ENCODE measurements around the gene PPP1R13L.

DNA sequence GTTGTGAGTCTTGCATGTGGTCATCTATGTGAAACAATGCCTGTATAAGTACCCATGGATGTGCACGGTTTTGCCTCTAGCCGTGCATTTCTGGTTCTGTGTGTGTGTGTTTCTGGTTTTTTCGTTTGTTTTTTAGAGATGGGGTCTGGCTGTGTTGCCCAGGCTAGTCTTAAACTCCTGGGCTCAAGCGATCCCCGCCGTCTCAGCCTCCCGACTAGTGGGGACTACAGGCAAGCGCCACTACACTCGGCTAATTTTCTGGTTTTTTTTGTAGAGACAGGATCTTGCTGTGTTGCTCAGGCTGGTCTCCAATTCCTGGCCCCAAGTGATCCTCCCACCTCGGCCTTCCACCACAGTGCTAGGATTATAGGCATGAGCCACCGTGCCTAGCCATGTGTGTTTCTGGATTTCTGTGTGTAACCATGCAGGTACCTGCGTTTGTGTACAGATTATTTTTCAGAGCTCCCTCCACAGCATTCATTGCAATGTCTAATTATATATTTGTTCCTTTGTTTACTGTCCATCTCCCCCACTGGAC is 47.0 kb upstream of the PPP1R13L start:
- TF ChIP-seq, protein P1, sequence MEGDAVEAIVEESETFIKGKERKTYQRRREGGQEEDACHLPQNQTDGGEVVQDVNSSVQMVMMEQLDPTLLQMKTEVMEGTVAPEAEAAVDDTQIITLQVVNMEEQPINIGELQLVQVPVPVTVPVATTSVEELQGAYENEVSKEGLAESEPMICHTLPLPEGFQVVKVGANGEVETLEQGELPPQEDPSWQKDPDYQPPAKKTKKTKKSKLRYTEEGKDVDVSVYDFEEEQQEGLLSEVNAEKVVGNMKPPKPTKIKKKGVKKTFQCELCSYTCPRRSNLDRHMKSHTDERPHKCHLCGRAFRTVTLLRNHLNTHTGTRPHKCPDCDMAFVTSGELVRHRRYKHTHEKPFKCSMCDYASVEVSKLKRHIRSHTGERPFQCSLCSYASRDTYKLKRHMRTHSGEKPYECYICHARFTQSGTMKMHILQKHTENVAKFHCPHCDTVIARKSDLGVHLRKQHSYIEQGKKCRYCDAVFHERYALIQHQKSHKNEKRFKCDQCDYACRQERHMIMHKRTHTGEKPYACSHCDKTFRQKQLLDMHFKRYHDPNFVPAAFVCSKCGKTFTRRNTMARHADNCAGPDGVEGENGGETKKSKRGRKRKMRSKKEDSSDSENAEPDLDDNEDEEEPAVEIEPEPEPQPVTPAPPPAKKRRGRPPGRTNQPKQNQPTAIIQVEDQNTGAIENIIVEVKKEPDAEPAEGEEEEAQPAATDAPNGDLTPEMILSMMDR (IDR thresholded peaks at IDR 0.05; ENCODE audit: insufficient read depth, low read depth, low read length), result no peak
- no peak for TF ChIP-seq EZH2 (IDR thresholded peaks at IDR 0.05; ENCODE audit: insufficient read depth, low read length)

Data from astrocyte (in vitro differentiated cells and primary cell).